Amniotic epithelial cell (primary cell): ENCODE data around the gene KRTAP10-7.
"Not testable (repeated sequence)": the region's sequence is repeated elsewhere in the genome, so short reads cannot be mapped to it uniquely, and the experiment has no call there.

Experiments
- DNase-seq: peaks from one replicate; pipeline ENCODE4 v3.0.0-alpha.2; 2010; ENCODE audit warnings: low read depth

Gene KRTAP10-7

DNA sequence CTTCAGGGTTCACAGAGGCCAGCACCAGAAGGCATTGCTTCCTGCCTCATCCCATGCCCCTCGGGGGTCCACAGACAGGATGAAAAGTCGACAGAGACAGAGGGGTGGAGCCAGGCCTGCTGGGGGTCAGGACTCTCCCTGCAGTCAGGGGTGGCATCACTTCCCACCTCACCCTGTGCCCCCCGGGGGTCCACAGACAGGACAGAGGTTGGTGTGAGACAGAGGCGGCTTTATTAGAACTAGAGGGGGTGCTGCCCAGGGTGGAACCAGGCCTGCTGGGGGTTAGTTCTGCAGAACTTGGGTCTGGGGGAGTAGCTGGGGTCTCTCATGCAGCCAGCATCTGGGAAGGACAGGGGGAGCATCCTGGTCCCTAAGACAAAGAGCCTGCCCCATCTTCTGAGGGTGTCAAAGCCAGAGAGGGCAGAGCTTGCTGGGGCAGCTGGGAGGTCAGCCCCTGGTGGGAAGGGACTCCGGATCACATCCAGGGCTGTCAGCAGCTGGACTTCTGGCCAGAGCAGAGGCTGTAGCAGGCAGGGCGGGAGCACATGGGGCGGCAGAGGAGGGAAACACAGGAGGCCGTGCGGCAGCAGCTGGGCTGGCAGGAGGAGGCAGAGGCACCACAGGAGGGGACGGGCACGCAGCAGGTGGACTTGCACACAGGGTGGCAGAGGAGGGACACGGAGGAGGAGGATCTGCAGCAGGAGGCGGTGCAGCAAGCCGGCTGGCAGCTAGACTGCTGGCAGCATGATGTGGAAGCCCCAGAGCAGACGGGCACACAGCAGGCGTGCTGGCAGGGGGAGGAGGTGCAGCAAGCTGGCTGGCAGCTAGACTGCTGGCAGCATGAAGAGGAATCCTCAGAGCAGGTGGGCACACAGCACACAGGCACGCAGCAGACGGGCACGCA, 9.2 kb upstream of the KRTAP10-7 start:
- DNase-seq: not testable (repeated sequence)

DNA sequence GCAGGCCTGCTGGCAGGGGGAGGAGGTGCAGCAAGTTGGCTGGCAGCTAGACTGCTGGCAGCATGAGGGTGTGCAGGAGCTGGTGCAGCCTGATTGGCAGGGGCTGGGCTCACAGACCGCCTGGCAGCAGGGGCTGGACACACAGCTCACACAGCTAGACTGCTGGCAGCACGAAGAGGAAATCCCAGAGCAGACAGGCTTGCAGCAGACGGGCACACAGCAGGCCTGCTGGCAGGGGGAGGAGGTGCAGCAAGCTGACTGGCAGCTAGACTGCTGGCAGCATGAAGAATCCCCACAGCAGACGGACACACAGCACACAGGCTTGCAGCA, 8.6 kb upstream of the KRTAP10-7 start:
- not testable (repeated sequence) for DNase-seq

DNA sequence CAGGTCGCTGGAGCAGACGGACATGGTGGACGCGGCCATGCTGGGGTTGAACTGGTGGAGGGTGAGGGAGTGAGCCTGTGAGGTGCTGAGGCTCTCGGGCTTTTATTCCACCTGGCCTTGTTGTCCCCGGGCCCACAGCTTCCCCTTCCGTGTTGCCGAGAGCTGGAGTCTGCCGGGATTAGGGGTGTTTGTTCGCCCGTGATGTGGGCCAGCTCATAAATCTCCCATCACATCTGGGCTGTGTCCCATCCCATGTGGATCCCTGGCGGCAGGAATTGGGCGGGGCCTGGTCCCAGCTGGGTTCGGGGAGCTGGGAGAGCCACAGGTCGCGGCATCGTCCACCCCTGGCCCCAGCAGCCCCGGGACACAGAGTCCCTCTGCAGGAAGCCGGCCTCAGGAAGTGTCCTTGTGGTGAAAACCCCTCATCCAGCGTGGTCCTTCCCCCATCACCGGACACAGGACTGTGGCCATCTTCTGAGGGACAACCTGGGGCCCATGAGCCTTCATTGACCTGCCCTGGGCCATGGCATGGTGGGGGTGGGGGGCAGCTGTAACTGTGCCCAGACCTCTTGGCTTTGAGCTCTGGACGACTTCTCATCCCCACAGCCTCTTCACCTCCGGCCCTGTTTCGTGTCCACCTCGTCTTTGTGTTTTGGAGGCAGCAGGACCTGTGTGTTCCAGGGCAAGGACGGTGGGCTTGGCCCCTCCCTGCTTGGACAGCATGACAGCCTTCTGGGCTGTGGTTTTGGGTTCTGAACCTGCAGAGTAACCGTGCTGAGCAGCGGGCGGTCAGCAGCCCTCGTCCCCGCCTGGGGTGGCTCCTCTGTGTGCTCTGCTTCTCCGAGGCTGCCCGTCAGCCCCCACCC, 7.7 kb upstream of the KRTAP10-7 start, which contains the start of gene KRTAP10-6:
Gene KRTAP10-6 (minus strand): TSS at position 60 of the 866 bp plus-strand sequence. CDS start 21 bp downstream, at position 39.
- no peak for DNase-seq

DNA sequence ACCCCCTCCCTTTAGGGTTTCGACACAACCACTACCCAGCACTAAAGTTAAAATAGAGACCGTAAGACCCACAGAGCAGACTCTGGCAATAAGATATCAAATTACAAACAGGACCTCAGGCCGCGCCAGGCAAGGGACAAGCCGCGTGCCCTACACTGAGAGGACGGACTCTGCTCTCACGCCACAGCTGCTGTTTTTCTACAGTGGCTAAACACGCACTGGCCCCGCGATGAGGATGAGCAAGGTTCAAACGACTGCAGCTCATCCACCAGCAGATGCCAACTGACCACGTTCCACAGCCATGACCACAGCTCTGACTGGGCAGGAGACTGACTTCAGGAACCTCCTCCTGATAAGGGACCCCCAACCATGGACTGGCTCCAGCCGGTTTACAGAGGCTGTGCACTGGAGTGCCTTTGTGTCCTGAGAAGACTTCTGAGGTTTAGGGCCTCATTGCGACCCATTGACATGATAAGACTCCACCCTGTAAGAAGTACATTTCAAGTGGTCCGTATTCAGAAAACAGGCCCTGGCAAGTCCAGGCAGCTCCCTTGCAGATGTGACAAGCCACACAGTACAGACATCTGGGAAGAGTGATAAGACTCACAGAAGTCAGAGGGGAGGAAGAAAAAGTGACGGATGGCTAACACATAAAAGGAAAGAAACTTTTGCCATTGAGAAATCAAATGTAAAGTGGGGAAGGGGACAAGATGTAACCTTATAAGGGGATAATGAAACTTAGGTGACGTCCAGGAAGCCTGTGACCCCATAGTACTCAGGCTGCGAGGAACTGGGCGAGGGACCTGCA, 6.6 kb upstream of the KRTAP10-7 start:
- DNase-seq: no peak

- no peak for DNase-seq
Measured at GRCh38 chr21:44594406-44594916, 5.9 kb upstream of the KRTAP10-7 start.

DNA sequence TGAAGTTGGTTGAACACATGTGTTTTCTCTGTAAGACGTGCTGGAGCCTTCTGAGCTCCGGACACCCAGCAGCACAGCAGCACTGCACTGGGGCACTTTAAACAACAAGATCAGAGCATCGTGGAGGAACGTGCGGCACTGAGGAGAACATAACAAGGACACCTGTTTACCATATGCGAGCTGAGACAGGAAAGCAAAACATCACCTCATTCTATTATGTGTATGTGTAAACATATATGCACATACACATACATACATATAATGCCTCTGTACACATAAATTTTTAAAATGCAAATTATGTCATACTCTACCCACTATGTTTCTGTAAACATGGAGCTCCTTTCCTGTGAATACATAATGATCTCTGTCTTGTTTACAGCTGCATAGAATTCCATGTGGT, 4.9 kb upstream of the KRTAP10-7 start:
- DNase-seq: no peak

GRCh38 chr21:44596068-44596725, 4.2 kb upstream of the KRTAP10-7 start:
- DNase-seq: no peak

- DNase-seq: no peak
Measured at GRCh38 chr21:44598061-44598460, 2.3 kb upstream of the KRTAP10-7 start.

- no peak for DNase-seq
Measured at GRCh38 chr21:44599264-44600029, 950 bp upstream of the KRTAP10-7 start.

- not testable (repeated sequence) for DNase-seq
Measured at GRCh38 chr21:44601091-44601490, 694 bp downstream of the KRTAP10-7 start.

- DNase-seq: no peak
Measured at GRCh38 chr21:44601596-44602462, 1.4 kb downstream of the KRTAP10-7 start.

DNA sequence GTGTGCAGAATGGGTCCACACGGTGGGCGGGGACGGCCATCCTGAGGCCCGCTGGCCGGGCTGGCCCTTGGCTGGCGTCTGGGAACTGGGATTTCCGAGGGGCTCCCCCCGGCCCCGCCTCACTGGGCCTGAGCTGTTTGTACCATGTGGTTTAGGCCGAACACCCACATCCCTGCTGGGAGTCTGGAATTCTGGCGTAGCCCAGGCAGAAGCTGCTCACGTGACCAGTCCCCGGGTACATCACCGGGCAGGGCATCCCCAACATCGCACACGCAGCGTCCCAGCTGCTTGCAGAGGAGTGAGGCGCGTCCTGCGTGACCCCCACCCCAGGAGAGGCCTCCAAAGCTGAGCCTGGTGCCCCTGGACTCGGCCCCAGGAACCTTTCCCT, 2.1 kb downstream of the KRTAP10-7 start:
- DNase-seq: no peak

DNA sequence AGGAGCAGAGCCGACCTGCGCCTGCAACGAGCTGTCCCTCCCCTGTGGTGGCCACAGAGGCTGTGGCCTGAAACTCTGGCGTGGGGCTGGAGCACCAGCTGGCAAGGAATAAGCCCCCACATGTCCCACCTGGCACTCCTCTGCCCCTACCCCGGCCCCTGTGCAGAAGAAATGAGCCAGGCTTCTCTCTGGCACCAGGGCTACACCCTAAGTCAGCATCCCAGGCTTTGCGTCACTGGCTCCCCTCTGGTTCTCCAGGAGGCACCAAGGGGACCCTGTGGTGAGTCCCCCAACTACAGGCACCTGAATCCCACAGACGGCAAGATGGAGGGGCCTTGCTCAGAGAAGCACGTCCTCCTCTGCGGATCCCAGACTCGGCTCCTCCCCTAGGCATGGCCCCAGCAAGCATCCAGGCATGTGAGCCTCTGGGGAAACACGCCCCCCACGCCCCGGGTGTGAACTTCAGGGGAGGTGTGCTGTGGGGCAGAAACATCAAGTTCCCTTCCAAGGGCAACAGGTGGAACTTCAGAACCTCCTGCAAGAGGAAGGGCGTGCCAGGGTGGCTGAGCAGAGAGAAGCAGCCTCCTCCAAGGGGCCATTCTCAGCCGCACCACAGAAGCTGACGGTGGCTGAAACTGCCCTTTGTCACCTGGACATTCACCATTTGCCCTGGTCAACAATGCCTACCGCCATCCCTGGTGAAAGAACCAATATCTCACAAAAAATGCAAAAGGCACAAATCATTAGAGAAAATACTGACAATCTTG, 2.9 kb downstream of the KRTAP10-7 start:
- no peak for DNase-seq

- DNase-seq: no peak
Measured at GRCh38 chr21:44603911-44604310, 3.5 kb downstream of the KRTAP10-7 start.

DNA sequence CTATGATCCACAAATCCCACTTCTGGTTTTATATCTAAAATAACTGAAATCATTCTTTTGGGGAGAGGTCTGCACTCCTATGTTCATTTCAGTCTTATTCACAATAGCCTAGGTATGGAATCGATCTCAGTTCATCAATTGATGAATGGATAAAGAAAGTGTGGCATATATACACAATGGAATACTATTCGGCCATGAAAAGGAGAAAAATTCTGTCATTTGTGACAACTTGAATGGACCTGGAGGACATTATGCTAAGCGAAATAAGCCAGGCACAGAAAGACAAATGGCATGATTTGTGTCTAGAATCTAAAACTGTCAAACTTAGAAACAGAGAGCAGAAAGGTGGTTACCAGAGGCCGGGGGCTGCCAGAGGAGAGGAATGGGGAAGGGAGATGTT, 6.1 kb downstream of the KRTAP10-7 start:
- no peak for DNase-seq

DNA sequence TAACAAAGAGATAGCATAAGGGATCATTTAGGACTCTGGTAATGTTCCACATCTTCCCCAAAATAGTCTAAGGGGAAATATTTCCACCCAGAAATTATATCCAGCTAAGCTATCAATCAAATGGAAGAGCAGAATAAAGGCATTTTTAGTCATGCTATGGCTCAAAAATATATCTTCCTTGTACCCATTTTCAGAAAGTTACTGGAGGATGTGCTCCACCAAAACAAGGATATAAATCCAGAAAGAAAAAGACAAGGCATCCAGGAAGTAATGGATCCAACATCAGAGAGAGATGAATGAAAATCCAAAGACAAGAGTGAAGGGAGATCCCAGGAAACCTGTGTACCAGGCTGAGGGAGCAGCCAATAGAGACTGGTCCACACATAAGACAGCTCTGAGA, 8.8 kb downstream of the KRTAP10-7 start:
- DNase-seq: no peak

DNA sequence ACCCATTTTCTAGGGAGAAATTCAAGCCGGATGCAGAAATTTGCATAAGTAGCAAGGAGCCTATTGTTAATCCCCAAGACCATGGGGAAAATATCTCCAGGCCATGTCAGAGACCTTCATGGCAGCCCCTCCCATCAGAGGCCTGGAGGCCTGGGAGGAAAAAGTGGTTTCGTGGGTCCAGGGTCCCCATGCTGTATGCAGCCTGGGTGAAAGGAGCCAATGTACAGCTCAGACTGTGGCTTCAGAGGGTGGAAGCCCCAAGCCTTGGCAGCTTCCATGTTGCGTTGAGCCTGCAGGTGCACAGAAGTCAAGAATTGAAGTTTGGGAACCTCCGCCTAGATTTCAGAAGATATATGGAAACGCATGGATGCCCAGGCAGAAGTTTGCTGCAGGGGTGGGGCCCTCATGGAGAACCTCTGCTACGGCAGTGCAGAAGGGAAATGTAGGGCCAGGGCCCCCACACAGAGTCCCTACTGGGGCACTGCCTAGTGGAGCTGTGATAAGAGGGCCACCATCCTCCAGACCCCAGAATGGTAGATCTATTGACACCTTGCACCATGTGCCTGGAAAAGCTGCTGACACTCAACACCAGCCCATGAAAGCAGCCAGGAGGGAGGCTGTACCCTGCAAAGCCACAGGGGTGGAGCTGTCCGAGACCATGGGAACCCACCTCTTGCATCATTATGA, 9.9 kb downstream of the KRTAP10-7 start:
- DNase-seq: not testable (repeated sequence)

- no peak for DNase-seq
Measured at GRCh38 chr21:44611551-44611950, 11.2 kb downstream of the KRTAP10-7 start.
